Measurements from ENCODE around the gene ZNF541.

Gene ZNF541

GRCh38 chr19:47547199-47547598 lies 25.7 kb downstream of the ZNF541 start:
- Mint-ChIP-seq H3K27me3 (ENCODE audit: low read depth, poor library complexity) (peaks cover 15% of the 10 kb centered on the region), H3K4me3 (no peak overlapping the region), H3K4me1 (no peaks in the 10 kb centered on the region), H3K36me3 (ENCODE audit: low read depth) (no peaks in the 10 kb centered on the region), H3K9me3 (no peaks in the 10 kb centered on the region), H3K27ac (no peak overlapping the region)
- no peak for DNase-seq
- no peak for TF ChIP-seq CTCF (IDR thresholded peaks at IDR 0.05)

GRCh38 chr19:47545061-47545948 lies 27.6 kb downstream of the ZNF541 start:
- no peak for TF ChIP-seq CTCF (IDR thresholded peaks at IDR 0.05)
- Mint-ChIP-seq H3K9me3 (no peaks in the 10 kb centered on the region), H3K27ac (no peak overlapping the region), H3K27me3 (ENCODE audit: low read depth, poor library complexity) (peaks cover 13% of the 10 kb centered on the region), H3K4me1 (peaks cover 5% of the 10 kb centered on the region), H3K4me3 (no peak overlapping the region), H3K36me3 (ENCODE audit: low read depth) (no peaks in the 10 kb centered on the region)
- DNase-seq: no peak

- Mint-ChIP-seq H3K36me3 (ENCODE audit: low read depth) (no peaks in the 10 kb centered on the region), H3K9me3 (no peaks in the 10 kb centered on the region)
- no peak for TF ChIP-seq CTCF (IDR thresholded peaks at IDR 0.05)
Observed at GRCh38 chr19:47544476-47544875, 28.5 kb downstream of the ZNF541 start.

GRCh38 chr19:47544075-47544474 lies 28.9 kb downstream of the ZNF541 start:
- H3K4me1 Mint-ChIP-seq: peaks cover 11% of the 10 kb centered on the region
- no peak for TF ChIP-seq CTCF (IDR thresholded peaks at IDR 0.05)
- DNase-seq: no peak
- H3K36me3 Mint-ChIP-seq (ENCODE audit: low read depth): no peaks in the 10 kb centered on the region
- H3K9me3 Mint-ChIP-seq: no peaks in the 10 kb centered on the region
- H3K4me3 Mint-ChIP-seq: no peak overlapping the region
- H3K27me3 Mint-ChIP-seq (ENCODE audit: low read depth, poor library complexity): peaks cover 11% of the 10 kb centered on the region
- H3K27ac Mint-ChIP-seq: no peak overlapping the region

More at GRCh38 chr19:47544476-47544875, 28.5 kb downstream of the ZNF541 start:
- Mint-ChIP-seq H3K27ac (no peak overlapping the region), H3K4me3 (no peak overlapping the region), H3K27me3 (ENCODE audit: low read depth, poor library complexity) (peaks cover 15% of the 10 kb centered on the region), H3K4me1 (peaks cover 11% of the 10 kb centered on the region)
- DNase-seq: no peak

- TF ChIP-seq CTCF (IDR thresholded peaks at IDR 0.05): no peak
- H3K27me3 Mint-ChIP-seq (ENCODE audit: low read depth, poor library complexity): peaks cover 14% of the 10 kb centered on the region
- H3K9me3 Mint-ChIP-seq: no peaks in the 10 kb centered on the region
- H3K27ac Mint-ChIP-seq: no peak overlapping the region
- H3K36me3 Mint-ChIP-seq (ENCODE audit: low read depth): no peaks in the 10 kb centered on the region
- peaks cover 11% of the 10 kb centered on the region for H3K4me1 Mint-ChIP-seq
- DNase-seq: no peak
- H3K4me3 Mint-ChIP-seq: no peak overlapping the region
Observed at GRCh38 chr19:47542030-47542475, 30.9 kb downstream of the ZNF541 start.

- Mint-ChIP-seq H3K4me3 (no peak overlapping the region), H3K4me1 (peaks cover 11% of the 10 kb centered on the region), H3K27ac (no peak overlapping the region), H3K9me3 (no peaks in the 10 kb centered on the region), H3K36me3 (ENCODE audit: low read depth) (no peaks in the 10 kb centered on the region), H3K27me3 (ENCODE audit: low read depth, poor library complexity) (peaks cover 12% of the 10 kb centered on the region)
- DNase-seq: no peak
- no peak for TF ChIP-seq CTCF (IDR thresholded peaks at IDR 0.05)
Observed at GRCh38 chr19:47541518-47541917, 31.4 kb downstream of the ZNF541 start.

All from nephron progenitor cell (in vitro differentiated cells).